Heart left ventricle (tissue), 11 donors: Measurements from ENCODE around the gene PEX26. TPM values are rescaled to one million over a fixed set of nuclear protein-coding genes. Genes with fewer than 3 reads are reported as not detected.

ENCODE experiments used
- polyA plus RNA-seq, 2 donors: library from polyadenylated mRNA; stranded (reverse); fragments of 200-250 nt; gene quantifications; one replicate each; pipeline ENCODE4 v1.2.3, GENCODE V29; 2013
- total RNA-seq, 9 donors: library from RNA; depleted of rRNA in 2 of 9; stranded (reverse); fragments of >200 nt in 2 of 9; fragmentation: NEBNext Ultra II Directional in 3 of 9; extraction: Animal tissue kit (Norgen Biotek cat#: 25700) in 3 of 9; gene quantifications; one replicate each; pipeline versions ENCODE4 v1.1.0 to v1.2.4, GENCODE V29; 2016 to 2023
- donor health status: ischemic (EF 13 %, LVEDD 7.1; RV severe dilation, severe dysfunction).
- donor health status: healthy with polysubstance abuse.
- donor health status: DM: no; HTN: yes; CAD: no.
- donor health status: DM: no; HTN: no; CAD: no.
- donor health status: ischemic (EF 25% LVEDD 5.7; RV mildly dilated, moderate dysfunction).
- donor health status: healthy.
- donor health status: DM: yes; HTN: yes; CAD: no.
- donor health status: PGD.
- donor health status: nonischemic (EF 23%, LVEDD 6.1; RV moderate dilation, normal function).

PEX26 gene
- total and polyA plus RNA-seq, 11 donors: 11.7 to 27.3 (median 21.9) TPM

Other genes starting within 250 kb of the PEX26 start
- 100 to 1,000 TPM in 5 of 9 donors, 10 to 100 TPM in 4; 41.3 to 125 (median 101) TPM for gene MICAL3, start 53.4 kb upstream of the PEX26 start, total RNA-seq
- 10 to 100 TPM; 45.1 to 51.6 TPM for gene MICAL3, start 53.4 kb upstream of the PEX26 start, polyA plus RNA-seq
- gene TUBA8, start 32.8 kb downstream of the PEX26 start, total RNA-seq: 100 to 1,000 TPM in 4 of 9 donors, 10 to 100 TPM in 5; 56.3 to 183 (median 92.2) TPM
- gene TUBA8, start 32.8 kb downstream of the PEX26 start, polyA plus RNA-seq: 100 to 1,000 TPM in 1 of 2 donors, 10 to 100 TPM in 1; 44.1 to 338 TPM
- 1 to 10 TPM; 2.0 to 7.2 (median 3.4) TPM for gene USP18, start 72.2 kb downstream of the PEX26 start, total RNA-seq
- 1 to 10 TPM; 2.6 to 2.8 TPM for gene USP18, start 72.2 kb downstream of the PEX26 start, polyA plus RNA-seq